HG03575 (cell line): Measurements from ENCODE around the gene NHLRC2.

Experiments used
- ATAC-seq: cut with Tn5 transposase; IDR thresholded peaks from one replicate; pipeline ENCODE4 v1.9.1; 2021; ENCODE audit not compliant: unreplicated experiment, insufficient number of reproducible peaks, low FRiP score; ENCODE audit errors: extremely low read depth

NHLRC2 gene

DNA sequence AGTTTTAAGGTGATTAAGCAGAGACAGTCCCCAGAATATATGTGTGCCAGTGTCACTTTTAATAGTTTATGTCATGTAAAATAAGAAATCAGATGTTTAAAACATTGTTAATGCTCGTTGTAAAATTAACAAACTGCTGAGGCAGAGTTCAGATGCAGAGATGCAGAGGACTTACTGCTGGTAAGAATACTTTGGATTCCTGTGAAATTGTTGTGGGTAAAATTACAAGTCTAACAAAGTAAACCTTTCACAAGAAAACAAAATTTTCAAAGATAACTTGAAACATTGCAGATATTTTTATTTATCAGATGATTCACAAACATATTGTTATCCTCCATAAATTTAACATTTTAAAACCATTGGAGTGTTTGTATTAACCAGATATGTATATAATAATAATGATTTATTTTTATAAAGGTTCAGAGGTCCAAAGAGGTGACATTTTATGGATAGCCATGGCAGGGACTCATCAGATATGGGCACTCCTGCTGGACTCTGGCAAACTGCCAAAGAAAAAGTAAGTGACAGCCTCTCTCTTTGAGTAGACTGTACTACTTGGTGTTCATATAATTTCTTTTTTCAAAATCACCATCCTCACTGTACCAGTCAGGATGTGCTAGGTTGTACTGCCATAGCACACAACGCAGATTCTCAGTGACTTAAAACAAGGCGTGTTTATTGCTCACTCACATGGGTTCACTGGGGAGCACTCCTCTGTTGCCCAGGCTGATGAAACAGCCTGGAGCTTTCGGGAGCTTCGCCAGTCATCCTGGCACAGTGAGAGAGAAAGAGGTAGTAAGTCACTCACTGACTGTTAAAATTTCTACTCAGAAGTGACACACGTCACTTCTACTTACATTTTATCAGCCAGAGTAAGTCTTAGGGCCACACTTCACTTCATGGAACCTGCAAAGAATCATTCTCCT lies 43.5 kb downstream of the NHLRC2 start:
- ATAC-seq = no peak

DNA sequence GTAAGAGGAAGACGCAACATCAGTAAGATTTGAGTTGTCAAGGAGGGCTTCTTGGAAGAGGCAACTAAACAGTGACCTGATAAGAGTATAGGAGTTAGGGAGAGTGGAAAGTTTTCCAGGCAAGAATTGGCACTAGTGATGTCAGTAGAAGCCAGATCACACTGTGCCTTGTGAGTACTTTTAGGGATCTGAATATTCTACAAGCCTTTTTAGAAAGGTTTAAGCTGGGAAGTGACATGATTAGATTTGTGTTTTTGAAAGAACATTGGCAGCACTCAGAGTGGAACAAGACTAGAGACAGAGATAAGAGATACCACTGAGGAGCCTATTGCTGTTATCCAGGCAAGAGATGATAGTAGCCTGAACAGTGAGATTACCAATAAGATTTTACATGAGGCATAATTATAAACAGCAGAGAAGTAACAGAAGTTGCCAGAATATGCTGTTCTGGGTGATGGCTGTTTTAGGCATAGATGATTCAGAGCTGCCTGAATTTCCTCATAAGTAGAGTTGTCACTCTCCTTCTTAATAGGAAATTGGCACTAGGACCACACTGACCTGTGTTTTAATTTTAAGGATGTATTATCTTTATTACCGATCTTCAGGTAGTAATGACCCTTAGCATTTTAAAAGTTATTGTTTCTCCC lies 45.6 kb downstream of the NHLRC2 start:
- ATAC-seq = no peak

DNA sequence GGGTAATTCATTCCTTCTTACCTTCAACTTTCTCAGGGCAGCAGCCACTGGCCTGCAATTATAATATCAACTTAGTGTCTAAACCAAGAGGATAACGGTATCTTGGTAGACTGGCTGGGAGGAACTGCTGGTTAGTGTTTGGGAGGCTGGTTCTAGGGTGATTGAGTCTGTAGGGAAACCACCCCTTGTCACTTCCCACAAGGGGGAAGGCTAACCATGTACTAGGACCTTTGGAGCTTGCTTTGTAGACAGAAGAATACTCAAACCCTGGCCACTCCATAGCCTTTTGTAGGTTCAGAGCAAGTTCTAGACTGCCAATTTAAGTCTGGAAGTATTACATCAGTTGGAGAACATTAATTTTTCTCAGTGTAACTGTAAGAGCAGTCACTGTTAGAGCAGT lies 51.3 kb downstream of the NHLRC2 start:
- no peak for ATAC-seq

DNA sequence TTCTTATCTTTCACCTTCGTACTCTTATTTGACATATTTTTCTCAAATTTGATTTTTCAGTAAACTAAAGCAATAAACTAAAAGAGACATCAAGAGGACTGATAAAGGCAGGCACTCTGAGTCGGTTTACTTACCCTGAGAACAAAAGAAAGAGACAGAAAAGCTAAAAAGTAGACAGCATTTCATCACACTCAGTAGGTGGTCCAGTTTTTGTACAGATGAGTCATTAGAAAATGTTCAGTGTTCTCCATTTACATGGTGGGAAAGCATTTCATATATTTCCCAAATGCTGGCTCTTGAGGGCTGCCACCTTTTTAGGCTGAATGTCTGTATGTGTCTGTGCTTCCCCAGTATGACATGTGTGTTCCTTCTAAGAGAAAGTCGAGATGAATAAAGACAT lies 52.7 kb downstream of the NHLRC2 start:
- ATAC-seq = no peak

DNA sequence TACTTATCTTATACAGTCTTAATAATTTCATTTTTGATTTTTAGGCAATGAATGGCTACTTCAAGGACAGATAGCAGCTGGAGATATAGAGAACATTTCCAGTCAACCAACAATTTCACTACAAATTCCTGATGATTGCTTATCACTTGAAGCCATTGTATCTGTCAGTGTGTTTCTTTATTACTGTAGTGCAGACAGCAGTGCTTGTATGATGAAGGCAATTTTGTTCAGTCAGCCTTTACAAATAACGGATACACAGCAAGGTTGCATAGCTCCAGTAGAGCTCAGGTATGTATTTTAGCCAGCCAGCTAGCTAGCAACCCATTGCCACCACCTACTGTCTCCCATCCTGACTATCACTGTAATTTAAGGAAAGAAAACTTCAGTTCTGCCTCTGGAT lies 53.8 kb downstream of the NHLRC2 start:
- no peak for ATAC-seq

DNA sequence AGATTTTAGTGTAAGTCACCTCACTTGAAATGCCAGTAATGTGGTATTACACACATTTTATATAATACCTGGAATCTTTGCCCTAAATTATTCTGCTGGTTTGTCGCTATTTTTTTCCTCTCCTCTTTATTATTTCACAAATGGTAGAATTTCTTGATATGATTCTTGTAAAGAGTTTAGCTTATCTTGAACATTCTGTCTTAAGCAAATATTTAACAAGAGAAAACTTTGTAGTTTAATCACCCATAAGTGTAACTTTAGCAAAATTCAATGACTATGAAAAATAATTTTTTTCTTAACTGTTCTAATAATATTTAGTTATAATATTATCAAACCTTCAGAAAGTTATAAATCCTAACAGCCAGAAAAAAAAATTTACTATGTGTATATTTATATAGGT lies 56.7 kb downstream of the NHLRC2 start:
- no peak for ATAC-seq

DNA sequence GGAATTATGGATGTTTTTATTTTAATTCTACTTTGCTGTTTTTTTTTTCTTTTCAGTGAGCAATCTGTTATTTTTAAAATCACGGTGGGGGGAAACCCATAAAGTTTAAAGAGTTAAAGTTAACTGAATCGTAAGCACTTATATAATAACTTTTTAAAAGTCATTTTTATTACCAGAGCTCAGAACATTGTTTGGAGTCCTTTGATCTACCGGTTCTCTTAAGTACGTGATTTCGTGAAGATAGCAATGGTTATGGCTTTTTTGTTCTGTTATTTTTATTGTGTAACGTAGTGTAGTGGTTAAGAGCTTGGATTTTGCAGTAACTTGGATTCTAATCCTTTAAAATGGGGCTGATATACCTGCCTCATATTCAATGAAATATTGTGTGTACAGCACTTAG lies 57.4 kb downstream of the NHLRC2 start:
- ATAC-seq = no peak

DNA sequence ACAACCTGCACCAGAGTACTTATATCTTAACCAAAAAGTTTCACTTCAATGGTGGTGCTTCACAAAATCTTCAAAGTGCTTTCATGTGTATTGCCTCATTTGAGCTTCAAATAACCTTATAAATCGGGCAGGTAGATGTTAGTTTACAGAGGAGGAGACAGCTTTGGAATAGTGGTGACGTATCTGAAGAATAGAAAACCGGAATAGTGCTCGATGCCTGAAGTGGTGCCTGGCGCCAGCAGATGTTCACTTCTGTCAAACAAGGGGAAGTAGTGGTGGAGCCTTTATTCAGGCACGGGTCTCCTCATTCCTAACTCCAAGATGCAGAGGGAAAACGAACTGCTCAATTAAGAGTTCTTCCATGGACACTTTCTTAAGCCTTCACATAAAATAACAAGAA lies 58.1 kb downstream of the NHLRC2 start:
- ATAC-seq = no peak

DNA sequence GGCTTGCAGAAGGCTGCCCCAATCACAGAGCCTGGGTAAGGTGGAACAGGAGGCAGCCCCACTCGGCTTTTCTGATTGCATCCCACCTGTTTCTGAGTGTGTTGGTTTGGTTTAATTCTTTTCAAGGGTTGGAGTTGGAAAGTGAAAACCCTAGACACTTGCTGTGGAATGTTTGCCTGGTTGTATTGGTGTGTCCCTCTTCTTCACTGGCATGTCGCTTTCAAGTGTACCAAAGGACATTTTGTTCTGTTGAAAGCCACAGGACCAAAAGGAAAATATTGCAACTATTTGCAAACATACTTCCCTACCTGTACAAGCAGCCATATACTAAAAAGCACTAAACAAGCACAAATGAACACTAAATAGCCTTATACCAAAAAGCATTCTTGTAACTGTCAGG lies 60.5 kb downstream of the NHLRC2 start:
- ATAC-seq = no peak

DNA sequence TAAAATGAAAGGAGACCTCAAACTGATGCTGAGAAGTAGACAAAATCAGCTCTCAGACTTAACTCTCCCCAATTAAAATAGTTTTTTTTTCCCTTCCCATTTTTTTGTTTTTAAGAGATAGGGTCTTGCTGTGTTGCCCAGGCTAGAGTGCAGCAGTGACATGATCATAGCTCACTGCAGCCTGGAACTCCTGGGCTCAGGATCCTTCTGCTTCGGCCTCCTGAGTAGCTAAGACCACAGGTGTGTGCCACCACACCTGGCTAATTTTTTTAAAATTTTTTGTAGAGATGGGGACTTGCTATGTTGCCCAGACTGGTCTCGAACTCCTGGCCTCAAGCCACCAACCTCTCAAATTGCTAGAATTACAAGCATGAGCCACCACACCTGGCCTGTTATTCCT lies 61.1 kb downstream of the NHLRC2 start:
- no peak for ATAC-seq

DNA sequence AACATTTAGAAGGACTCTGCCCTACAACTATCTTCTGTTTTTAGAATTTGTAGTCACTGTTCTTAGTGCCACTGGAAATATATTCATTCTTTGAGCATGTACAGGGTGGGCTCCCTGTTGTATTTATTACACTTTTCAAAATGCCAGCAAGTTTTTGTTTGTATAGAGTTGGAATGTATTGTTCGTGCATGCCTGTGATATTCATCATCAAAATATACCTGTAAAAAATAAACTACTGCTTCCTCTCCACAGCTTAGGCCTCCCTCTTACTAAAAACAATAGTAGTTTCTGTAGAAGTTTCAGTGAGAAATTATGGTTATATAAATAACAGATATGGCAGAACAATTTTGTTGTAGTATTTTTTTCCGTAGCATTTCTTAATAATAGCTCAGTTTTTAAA lies 61.6 kb downstream of the NHLRC2 start:
- no peak for ATAC-seq

DNA sequence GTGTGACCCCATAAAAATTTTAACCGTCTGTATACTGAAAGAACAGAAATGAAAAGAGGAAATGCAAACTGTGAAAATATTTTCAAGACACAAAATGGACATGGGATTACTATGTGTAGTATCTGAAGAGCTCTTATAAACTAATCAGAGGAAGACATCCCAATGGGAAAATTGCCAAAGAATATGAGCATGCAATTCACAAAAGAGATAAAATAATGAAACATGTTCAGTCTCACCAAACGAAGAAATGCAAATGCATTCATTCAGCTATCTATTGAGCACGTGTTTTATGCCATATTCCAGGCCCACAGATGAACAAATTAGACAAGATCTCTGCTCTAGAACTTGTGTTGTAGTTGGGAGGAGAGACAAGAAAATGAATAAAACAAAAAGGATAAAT lies 63.2 kb downstream of the NHLRC2 start:
- no peak for ATAC-seq

DNA sequence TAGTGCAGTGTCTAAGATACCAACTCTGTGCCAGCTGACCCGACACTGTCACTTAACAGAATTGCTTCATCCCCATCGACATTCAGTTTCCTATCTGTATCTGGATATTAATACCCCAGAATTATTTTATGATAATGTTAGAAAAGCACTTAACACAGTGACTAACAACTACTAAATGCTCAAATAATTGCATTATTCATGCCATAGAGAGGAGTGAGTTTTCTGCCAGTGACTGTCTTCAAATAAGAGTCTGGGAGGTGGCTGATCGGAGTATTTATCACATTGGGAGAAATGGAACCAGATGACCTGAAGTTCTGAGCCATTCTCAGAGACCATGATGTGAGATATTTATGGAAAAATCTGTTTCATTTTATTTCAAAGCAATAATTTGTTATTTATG lies 65.7 kb downstream of the NHLRC2 start:
- no peak for ATAC-seq

DNA sequence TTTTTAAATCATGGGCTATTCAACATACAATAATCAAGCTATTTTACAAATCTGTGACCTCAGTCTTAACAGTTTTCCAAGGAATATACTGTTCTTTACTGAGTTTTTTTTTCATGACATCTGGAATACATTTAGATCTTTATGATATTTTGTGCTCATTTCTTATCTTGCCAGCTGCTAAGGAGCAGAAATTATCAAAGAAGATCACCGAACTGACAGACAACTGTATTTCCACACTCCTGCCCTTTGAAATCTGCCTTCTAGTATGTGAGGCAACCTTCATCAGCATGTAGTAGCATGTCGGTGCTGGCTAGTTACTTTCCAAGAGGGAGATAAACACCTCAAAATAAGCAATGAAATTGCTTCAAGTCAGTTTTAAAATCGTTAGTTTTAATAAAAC lies 66.4 kb downstream of the NHLRC2 start:
- ATAC-seq = no peak

DNA sequence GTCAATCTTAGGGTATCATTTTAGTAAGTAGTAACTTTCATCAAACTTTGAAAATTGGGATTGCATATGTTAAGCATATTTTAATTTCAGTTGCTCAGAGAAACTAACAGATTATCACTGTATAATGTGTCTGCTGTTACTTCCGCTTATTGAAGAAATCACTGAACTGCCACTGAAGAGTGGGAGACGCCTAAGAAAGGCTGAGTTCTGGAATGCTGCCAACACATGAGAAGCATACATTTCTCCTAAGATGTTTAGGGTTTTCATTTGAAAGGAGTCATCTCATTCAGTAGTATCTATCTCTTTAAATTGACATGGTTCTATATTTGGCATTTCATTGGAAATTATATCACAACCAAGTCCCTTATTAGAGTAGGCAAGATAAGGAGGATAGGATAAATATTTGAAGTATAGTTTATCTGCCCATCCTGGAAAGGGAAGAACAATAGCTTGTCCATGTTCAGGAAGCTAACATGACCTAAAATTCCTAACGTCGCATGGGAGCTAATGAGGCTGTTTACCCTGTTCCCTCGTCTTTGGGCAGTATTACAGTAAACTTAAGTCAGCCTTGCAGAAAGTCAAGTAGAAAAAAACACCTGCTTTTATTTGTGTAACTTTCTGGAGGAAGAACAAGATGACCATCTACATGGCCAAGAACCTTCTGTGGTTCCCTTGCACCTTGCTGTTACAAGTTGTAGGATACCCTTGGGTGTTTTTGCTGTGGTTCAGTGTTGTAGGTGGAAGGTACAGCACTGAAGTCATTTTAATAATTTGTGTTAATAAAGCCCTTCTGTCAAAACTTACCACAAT lies 67.3 kb downstream of the NHLRC2 start:
- no peak for ATAC-seq

DNA sequence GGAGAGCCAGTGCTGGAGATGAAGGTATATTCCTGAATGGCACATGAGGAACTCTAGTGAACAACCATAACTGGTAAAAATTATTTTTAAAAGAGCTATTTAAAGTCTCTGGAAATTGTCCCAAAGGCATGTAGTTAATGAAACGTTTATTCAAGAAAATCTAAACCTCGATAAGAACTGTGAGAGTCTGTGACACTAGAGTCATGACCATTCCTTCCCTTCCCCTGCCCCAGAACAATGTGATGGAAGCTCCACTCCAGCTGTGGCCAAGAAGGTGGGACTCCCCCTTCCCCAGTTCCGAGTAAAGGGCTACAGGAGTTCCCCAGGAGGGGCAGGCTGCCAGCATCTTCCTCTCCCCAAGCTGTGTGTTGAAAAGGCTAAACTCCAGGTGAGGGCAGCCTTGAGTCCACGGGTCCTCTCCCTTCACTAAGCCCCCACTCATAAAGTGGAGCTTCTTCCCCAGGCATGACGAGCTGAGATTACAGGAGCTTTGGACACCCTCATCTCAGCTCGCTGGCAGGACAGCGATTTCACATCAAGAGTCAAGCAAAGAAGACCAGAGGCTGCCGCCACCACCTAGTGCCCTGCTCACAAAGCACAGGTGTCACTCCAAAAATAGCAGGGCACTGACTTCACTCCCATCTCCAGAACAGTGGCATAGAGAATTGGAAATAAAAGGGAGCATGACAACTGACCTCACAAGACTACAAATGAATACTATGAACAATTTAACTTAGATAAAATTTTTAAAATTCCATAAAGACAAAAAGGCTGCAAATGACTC lies 68.5 kb downstream of the NHLRC2 start:
- no peak for ATAC-seq

DNA sequence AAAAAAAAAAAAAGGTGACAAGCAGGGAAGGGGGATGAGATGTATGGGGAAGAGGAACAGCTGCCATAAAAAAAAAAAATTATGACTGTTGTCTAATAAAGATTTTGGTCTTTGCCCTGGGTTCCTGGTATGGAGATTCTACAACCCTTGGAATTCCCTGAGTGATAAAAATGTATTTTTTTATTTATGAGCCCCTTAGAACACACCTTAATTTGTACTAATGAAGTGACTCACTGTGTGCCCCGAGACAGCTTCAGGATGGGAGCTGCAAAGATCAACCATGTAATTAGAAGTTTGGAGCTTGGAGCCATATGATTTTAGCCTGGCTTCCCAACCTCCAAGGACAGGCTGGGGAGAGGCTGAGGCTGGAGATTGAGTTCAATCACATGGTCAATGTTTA lies 69.7 kb downstream of the NHLRC2 start:
- no peak for ATAC-seq

DNA sequence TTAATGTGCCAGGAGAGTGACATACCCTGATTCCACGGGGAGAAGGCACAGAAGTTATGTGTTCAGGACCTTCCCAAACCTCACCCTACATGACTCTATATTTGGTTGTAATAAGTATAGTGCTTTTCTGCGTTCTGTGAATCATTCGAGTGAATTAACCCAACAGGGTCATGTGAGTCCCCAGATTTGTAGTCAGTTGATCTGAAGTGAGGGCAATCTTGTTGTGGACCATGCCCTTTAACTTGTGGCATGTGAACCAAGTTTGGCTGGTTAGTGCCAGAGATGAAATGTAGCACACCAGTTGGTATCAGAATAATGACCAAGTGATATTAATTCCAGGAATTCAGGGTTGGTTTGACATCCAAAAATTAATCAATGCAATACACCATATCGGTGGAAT lies 70.2 kb downstream of the NHLRC2 start:
- ATAC-seq = no peak

DNA sequence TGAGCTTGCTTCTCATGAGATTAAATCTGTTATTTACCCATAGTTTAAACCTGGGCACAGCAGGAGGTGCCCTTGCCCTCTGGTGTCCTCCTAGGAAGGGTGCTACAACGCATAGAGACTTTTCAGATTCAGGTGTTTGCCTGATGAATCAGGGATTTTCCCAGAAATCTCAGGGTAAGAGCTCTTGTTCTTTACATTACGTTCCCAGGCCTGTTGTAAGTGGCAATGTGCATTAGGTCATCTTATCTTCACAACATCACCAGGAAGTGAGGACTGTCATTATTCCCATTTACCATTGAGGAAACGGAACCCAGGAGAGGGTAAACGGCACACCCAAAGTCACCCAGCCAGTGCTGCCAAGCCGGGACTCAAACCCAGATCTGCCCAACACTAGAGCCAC lies 73.0 kb downstream of the NHLRC2 start:
- no peak for ATAC-seq
